ENCODE data around the gene SNX33.
"Not testable (repeated sequence)": the region's sequence is repeated elsewhere in the genome, so short reads cannot be mapped to it uniquely, and the experiment has no call there.

DNA sequence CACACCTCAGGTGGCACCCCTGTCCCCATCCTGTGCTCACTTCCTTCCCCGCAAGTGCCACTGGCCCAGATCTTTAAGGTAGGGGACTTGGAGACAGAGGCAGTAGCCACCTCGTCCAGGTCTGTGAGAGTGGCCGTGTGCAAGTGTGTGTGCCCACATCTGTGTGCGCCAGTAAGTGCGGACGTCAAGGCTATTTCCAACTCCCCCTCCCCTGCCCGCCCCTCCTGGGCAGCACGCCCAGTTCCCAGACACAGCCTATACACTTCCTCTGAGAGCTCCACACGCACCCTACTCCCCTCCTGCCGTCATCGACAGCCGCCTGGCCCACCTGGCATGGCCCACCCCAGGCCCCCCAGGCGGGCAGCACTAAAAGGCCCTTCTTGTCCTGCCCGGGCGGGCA lies 61.7 kb downstream of the SNX33 start:
- TF ChIP-seq SPI1 (IDR thresholded peaks at IDR 0.05; ENCODE audit: borderline replicate concordance, low read depth); CTCF (IDR thresholded peaks at IDR 0.05; ENCODE audit: insufficient read depth, low read length); REST (IDR thresholded peaks at IDR 0.05; ENCODE audit: insufficient replicate concordance, low read depth); POLR2AphosphoS5 (IDR thresholded peaks at IDR 0.05; ENCODE audit: low read depth): not testable (repeated sequence)
